Measurements from ENCODE around the gene NTN4.

NTN4 gene

DNA sequence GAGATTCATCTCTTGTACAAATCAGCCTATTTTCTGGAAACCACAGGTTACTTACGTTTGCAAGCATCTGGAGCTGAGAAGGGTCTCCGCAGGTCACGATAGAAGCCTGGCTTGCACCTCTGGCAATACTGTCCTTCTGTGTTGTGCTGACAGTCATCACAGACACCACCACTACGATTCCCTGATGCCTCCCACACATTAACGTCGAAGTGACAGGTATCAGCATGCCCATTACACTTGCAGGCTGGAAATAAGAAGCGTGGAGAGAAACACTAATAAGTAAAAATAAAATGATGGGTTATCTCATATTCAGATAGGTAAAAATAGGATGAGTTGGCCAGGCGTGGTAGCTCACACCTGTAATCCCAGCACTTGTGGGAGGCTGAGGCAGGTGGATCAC is 80.2 kb downstream of the NTN4 start:
- DNase-seq (ENCODE audit: low read depth in 1 of 2, low spot score in 1 of 2) = no peak
- no peak for TF ChIP-seq JUND (IDR thresholded peaks at IDR 0.05; ENCODE audit: low read depth)
- in situ Hi-C loops (cut with HindIII; ENCODE audit: low pct_unique_long_range_greater_than_20kb, low sequenced_read_pairs) = no loop called here

DNA sequence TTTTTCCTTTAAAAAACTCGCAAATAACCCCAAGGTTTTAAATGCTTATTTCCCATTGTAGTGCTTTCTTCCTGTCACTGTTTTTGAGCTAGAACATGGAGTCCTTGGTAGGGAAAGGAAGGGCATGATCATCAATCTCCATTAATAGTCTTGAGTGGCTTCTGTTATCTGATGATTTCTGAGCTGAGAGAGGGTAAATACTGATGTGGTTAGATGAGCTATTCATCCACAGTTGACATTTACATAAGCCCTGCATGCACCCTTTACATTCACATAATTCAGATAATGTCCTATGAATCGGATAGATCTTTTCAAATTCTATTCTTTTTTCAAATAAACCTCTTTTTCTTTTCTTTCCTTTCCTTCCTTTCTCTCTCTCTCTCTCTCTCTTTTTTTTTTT is 81.4 kb downstream of the NTN4 start:
- DNase-seq (ENCODE audit: low read depth in 1 of 2, low spot score in 1 of 2) = peak in 1 of 2 experiments; percentile 14
- TF ChIP-seq JUND (IDR thresholded peaks at IDR 0.05; ENCODE audit: low read depth) = no peak
- in situ Hi-C loops (cut with HindIII; ENCODE audit: low pct_unique_long_range_greater_than_20kb, low sequenced_read_pairs) = no loop called here

DNA sequence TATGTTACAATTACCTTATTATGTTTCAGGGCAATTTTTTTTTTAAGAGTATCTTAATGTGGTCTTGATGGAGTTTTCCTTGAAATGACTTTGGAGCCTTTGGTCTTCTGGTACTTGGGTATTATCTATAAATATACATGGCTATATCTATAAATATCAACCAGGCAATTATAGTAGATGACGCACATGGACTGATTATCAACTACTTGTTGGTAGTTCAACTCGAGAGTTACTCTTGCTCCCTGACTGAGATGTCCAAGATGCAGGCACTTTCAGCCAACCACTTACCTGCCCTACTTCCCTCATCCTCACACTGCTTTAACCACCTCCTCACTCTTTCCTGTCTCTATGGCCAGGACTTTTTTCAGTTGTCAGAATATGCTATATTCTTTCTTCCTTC is 85.4 kb downstream of the NTN4 start:
- no peak for TF ChIP-seq JUND (IDR thresholded peaks at IDR 0.05; ENCODE audit: low read depth)
- in situ Hi-C loops (cut with HindIII; ENCODE audit: low pct_unique_long_range_greater_than_20kb, low sequenced_read_pairs) = no loop called here
- no peak for DNase-seq (ENCODE audit: low read depth in 1 of 2, low spot score in 1 of 2)

DNA sequence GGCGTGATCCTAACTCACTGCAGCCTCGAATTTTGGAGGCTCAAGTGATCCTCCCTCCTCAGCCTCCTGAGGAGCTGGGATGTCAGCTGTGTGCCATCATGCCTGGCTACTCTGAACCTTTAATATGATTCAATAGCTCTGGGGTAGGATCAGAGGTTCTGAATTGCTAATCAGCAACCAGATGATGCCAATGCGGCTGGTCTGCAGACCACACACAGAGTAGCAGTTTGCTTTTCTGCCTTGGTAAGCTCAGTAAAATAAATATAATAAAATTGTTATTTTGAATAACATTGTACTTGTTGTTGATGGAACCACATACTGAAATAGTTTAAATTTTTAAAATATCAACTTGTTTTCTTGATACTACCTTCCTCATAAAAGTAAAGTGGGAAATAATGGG is 86.6 kb downstream of the NTN4 start:
- in situ Hi-C loops (cut with HindIII; ENCODE audit: low pct_unique_long_range_greater_than_20kb, low sequenced_read_pairs) = no loop called here
- TF ChIP-seq JUND (IDR thresholded peaks at IDR 0.05; ENCODE audit: low read depth) = no peak
- DNase-seq (ENCODE audit: low read depth in 1 of 2, low spot score in 1 of 2) = no peak

DNA sequence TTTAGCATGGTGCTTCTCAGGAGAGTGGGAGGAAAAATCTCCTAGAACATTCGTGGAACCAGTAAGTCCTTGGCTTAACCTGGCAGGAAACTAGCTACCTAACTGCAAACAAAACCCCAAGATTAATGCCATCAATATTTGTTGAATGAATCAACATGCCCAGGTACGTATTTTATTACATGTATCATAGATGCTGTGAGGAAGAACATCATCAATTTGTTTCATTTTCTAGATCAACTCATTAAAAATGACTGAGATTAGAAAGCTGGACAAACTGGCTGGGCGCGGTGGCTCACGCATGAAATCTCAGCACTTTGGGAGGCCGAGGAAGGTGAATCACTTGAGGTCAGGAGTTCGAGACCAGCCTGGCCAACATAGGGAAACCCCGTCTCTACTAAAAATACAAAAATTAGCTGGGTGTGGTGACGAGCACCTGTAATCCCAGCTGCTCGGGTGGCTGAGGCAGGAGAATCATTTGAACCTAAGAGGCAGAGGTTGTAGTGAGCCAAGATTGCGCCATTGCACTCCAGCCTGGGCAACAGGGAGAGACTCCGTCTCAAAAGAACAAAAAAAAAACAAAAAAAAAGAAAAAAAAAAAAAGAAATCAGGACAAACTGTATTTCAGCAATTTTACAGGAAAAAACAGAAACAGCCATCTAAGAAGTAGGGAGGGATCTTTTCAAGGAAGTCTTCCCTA is 88.7 kb downstream of the NTN4 start:
- in situ Hi-C loops (cut with HindIII; ENCODE audit: low pct_unique_long_range_greater_than_20kb, low sequenced_read_pairs) = no loop called here
- no peak for TF ChIP-seq JUND (IDR thresholded peaks at IDR 0.05; ENCODE audit: low read depth)
- DNase-seq (ENCODE audit: low read depth in 1 of 2, low spot score in 1 of 2) = no peak

DNA sequence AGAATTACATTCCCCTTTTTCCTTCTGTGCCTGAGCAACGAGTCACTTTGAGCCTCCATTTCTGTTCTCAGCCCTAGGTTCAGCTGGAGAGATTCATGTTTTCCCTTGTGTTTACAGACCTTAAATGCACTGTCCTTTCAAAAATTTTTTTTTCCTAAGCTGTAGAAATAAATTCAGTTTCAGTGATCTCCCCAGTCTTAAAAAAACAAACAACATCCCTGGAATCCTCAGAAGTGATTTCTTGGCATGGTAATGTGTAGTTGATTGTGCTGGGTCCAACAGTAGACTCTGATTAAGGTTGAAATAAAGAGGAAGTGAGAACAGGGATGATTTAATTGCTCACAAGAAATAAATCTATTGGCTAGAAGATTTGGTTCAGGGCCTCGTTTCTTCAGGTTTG is 89.3 kb downstream of the NTN4 start:
- no peak for TF ChIP-seq JUND (IDR thresholded peaks at IDR 0.05; ENCODE audit: low read depth)
- no peak for DNase-seq (ENCODE audit: low read depth in 1 of 2, low spot score in 1 of 2)
- in situ Hi-C loops (cut with HindIII; ENCODE audit: low pct_unique_long_range_greater_than_20kb, low sequenced_read_pairs) = no loop called here

DNA sequence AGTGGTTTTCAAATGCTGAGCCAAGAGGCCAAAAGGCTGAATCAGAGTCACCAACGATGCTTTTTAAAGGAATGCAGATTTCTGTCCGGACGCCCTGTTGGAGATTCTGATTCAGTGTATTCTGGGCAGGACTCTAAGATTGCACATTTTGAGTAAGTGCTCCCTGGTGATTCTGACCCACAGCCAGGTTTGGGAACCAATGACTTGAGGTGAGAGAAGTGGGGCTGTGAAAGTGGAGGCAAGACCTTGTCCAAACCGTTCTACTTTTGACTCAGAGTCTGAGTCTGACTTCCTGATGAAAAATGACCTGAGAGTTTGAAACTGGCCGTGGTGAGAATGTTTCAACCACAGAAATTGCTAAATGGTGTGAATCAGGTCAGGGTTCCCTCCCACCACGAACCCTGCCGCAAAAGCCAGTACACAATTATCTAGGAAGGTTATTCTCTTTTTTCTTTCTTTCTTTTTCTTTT is 90.2 kb downstream of the NTN4 start:
- in situ Hi-C loops (cut with HindIII; ENCODE audit: low pct_unique_long_range_greater_than_20kb, low sequenced_read_pairs) = no loop called here
- TF ChIP-seq JUND (IDR thresholded peaks at IDR 0.05; ENCODE audit: low read depth) = no peak
- DNase-seq (ENCODE audit: low read depth in 1 of 2, low spot score in 1 of 2) = no peak

DNA sequence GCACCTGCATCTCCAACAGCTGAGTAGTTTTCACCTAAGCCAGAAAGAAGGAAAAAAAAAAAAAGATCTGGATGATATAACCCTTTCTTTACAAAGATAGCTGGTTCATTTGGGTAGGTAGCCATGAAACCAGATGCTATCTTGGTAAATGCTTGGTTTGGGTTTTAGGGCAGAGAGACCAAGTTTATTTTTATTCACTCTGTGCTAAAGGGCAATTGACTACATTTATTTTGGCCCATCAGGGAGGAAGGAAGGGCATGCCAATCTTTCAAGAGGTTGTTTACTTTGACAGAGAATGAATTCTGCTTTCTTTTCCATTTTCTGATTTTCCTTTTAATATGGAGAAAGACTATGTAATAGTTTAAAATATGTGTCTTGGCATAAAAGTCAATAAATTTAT is 91.0 kb downstream of the NTN4 start:
- in situ Hi-C loops (cut with HindIII; ENCODE audit: low pct_unique_long_range_greater_than_20kb, low sequenced_read_pairs) = no loop called here
- DNase-seq (ENCODE audit: low read depth in 1 of 2, low spot score in 1 of 2) = no peak
- no peak for TF ChIP-seq JUND (IDR thresholded peaks at IDR 0.05; ENCODE audit: low read depth)

DNA sequence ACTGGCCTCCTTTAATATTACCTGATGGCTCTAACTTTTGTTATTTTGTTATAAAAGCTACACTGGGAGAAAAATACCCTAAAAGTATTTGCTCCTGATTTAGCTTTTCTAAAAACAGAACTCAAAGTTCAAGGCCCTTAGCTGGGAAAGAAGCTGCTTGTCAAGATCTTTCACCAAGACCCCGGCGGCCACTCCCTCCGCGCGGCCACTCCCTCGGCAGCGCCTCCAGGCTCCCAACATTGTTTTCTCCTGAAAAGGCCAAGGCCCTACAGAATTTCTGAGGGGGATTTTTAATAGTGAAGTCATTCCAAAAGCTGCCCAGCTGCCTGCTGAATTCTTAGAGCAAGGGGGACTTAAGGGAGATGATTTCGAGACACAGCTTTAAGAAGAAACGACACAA is 96.4 kb downstream of the NTN4 start:
- no peak for TF ChIP-seq JUND (IDR thresholded peaks at IDR 0.05; ENCODE audit: low read depth)
- no peak for DNase-seq (ENCODE audit: low read depth in 1 of 2, low spot score in 1 of 2)
- in situ Hi-C loops (cut with HindIII; ENCODE audit: low pct_unique_long_range_greater_than_20kb, low sequenced_read_pairs) = no loop called here

DNA sequence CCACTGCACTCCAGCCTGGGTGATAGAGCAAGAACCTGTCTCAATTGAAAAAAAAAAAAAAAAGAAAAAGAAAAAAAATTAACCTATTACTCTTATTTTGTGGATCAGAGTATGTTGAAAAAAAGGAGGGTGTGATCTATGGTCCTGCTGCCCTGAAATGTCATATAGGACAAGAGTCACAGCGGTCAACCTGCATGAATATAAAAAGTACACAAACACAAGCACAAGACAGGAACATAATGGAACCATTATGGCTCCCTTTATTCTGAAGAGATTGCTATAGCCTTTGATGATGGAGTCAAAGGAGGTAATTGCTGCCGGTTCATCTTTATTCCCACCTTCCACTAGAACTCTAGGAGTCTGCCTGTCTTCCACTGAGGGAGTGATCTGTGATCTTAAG is 96.9 kb downstream of the NTN4 start:
- TF ChIP-seq JUND (IDR thresholded peaks at IDR 0.05; ENCODE audit: low read depth) = no peak
- no peak for DNase-seq (ENCODE audit: low read depth in 1 of 2, low spot score in 1 of 2)
- in situ Hi-C loops (cut with HindIII; ENCODE audit: low pct_unique_long_range_greater_than_20kb, low sequenced_read_pairs) = no loop called here

DNA sequence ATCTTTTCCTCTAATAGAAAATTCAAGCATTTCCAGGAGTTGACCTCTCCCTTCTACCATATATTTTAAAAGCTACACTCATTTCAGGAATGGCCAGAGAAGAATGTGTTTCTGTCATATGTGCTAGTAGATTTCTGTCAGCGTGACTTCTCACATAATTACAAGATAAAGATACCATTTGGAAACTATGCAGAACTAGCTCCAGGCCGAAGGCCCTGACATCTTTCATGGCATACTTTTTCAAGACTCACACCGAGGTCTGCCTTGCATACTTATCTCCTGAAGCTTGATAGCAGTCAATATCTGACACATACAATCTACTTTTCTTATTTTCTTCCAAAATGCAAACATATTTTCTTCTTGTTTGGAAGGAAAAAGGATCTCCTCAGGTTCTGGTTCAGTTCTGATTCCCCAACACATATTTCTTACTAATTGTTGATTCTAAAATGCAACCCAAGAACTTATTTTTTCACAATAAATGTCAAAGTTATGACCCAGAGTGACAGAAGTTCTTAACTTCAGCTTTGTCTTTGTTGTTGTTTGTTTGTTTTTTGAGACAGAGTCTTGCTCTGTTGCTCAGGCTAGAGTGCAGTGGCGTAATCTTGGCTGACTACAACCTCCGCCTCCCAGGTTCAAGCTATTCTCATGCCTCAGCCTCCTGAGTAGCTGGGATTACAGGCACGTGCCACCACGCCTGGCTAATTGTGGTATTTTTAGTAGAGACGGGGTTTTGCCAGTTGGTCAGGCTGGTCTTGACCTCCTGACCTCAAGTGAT is 99.5 kb downstream of the NTN4 start:
- no peak for DNase-seq (ENCODE audit: low read depth in 1 of 2, low spot score in 1 of 2)
- no peak for TF ChIP-seq JUND (IDR thresholded peaks at IDR 0.05; ENCODE audit: low read depth)
- in situ Hi-C loops (cut with HindIII; ENCODE audit: low pct_unique_long_range_greater_than_20kb, low sequenced_read_pairs) = no loop called here

DNA sequence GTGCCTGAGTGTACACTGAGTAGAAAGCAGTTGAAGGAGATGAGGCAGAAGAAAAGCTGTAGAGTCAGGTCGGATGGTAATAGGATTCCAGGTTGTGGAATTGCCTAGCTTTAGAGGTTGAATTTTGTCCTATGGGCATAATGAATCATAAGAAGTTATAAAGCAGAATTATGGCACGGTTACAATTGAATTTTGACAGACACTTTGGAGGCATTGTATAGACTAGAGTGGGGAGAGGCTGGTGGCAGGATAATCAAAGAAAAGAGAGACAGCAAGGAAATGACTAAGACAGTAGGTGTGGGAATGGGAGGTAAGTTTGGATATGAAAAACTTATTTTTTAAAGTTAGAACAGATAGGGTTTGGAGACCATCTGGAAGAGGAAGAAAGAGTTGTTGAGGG is 102.6 kb downstream of the NTN4 start:
- in situ Hi-C loops (cut with HindIII; ENCODE audit: low pct_unique_long_range_greater_than_20kb, low sequenced_read_pairs) = no loop called here
- DNase-seq (ENCODE audit: low read depth in 1 of 2, low spot score in 1 of 2) = no peak
- TF ChIP-seq JUND (IDR thresholded peaks at IDR 0.05; ENCODE audit: low read depth) = no peak

DNA sequence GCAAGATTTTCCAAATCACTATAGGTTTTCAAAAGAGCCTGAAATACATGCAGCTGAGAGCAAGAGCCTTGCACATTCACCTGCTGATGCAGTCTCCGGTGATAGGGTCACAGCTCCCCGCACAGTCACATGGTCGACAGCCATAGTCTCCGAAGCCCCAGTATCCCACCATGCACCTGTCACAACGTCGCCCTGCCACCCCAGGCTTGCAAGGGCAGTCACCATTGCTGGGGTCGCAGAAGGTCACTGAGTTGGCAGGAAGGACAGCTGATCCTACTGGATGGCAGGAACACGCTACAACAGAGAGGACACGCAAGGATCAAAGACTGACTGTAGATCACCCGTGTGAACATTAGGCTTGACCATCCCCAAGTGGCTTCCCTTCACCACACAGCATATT is 107.1 kb downstream of the NTN4 start:
- in situ Hi-C loops (cut with HindIII; ENCODE audit: low pct_unique_long_range_greater_than_20kb, low sequenced_read_pairs) = no loop called here
- TF ChIP-seq JUND (IDR thresholded peaks at IDR 0.05; ENCODE audit: low read depth) = no peak
- DNase-seq (ENCODE audit: low read depth in 1 of 2, low spot score in 1 of 2) = no peak

Data from T47D (cell line).